NK-92 treated with Interleukin-12 subunit alpha and Interleukin-12 subunit beta, amount 100 ng/mL, for 24 hours (cell line): Measurements from ENCODE around the gene NR5A2.

Source experiments
- DNase-seq: peaks from one replicate; lab custom pipeline; 2025; lab: John Stamatoyannopoulos, UW

The NR5A2 gene

DNA sequence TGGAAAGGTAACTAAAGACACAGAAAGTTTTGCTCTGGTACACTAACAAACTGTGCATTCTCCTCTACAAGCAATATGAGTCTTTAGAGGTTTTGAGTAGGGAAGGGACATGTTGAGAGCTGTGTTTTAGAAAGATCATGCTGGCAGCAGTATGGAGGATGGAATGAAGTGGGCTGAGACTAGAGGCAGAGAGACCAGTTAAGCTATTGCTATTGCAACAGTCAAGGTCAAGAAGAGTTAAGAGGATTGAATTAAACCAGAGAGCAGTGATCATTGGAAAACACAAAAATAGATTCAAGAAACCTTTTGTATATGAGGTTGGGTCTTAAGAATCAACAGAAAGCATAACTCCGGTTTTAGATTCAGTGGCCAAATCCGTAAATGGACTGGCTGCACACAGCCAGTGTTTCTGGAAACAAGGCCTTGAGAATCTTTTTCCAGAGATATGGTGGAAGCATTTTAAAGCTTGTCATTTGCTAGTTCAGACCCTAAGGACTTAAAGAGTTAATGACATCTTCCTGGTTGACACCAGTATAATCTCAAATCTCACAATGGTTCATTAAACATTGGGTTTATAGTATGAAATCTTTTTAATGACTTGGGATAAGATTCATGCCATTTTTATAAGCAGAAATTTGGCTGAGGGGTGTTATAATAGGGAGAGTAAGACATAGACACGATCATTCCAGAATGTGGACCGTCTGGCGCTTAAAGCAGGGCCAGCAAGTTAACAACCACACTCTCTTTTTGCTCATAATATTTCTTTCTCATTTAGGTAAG lies 177.9 kb downstream of the NR5A2 start:
- DNase-seq: no peak

DNA sequence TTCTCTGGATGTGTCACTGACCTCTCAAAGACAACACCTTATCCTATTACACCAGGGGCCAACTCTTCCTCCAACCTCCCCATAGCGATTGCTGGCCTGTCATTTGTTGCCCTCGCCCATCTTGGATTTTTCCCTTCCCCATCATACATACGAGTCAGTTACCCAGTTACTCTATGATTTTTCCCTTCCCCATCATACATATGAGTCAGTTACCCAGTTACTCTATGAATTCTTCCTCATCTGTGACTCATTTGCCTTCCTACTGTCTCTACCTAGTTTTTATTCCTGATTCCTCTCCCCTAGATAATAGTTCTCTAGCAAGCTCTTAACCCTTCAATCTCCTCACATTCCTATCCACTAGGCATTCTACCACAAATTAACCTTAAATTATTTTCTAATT lies 178.8 kb downstream of the NR5A2 start:
- DNase-seq: no peak

DNA sequence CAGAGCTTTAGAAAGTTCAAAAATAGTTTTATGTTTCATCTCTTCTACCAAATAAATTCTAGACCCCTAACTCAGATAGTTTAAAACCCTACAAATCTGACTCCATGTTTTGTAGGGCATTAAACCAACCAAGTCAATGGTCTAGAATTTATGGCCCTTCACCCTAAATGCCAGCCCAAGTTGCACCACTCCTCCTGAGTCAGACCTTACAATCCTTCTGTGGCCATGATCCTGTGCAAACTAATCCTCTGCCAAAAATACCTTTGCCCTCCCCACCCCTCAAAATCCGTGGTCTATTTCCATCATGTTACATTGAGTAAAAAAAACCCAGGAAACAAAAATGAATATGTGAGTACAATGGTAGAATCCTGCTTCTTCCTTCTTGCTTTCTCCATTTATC lies 179.3 kb downstream of the NR5A2 start:
- DNase-seq: no peak

DNA sequence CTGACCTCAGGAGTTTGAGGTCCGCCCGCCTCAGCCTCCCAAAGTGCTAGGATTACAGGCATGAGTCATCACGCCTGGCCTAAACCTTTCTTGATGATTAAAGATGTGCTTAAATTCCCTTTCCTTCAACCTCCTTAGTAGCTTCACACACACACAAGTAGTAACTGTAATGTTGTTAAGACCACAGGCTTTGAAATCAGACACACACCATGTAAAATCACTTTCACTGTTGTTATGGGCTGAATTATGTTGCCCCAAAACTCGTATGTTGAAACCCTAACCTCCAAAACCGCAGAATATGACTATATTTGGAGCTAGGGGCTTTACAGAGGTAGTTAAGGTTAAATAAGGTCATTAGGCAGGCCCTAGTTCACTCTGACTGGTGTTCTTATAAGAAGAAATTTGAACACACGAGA lies 180.2 kb downstream of the NR5A2 start:
- DNase-seq: peak; percentile 28

DNA sequence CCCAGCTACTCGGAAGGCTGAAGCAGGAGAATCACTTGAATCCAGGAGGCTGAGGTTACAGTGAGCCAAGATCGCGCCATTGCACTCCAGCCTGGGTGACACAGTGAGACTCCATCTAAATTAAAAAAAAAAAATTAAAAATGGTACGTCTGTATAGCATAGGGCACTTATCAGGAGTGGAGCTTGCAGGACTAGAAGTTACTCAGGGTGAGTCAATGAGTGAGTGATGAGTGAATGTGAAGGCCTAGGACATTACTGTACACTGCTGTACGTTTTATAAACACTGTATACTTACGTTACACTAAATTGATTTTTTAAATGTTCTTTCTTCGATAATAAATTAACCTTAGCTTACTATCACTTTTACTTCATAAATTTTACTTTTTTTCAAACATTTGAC lies 183.6 kb downstream of the NR5A2 start:
- no peak for DNase-seq

DNA sequence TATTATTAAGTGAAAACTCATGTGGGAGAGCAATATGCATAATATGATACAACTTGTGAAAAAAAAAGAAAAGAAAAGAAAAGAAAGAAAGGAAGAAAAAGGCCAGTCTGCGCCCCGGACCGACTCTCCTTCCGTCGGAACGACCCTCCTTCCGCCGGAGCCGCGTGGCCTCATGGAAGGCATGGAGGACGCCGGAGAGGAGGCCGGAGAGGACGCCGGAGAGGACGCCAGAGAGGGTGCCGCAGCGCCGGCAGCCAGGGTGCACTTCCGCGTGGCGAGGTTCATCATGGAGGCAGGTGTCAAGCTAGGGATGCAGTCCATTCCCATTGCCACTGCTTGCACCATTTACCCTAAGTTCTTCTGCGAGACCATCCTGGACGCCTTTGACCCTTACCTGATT lies 185.9 kb downstream of the NR5A2 start:
- DNase-seq: no peak

DNA sequence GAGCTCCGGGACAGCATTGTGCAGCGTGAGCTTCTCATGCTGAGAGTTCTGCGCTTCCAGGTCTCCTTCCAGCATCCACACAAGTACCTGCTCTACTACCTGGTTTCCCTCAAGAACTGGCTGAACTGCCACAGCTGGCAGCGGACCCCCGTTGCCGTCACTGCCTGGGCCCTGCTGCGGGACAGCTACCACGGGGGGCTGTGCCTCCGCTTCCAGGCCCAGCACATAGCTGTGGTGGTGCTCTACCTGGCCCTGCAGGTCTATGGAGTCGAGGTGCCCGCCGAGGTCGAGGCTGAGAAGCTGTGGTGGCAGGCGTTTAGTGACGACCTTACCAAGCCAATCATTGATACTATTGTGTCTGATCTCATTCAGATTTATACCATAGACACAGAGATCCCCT lies 186.4 kb downstream of the NR5A2 start:
- DNase-seq: no peak

DNA sequence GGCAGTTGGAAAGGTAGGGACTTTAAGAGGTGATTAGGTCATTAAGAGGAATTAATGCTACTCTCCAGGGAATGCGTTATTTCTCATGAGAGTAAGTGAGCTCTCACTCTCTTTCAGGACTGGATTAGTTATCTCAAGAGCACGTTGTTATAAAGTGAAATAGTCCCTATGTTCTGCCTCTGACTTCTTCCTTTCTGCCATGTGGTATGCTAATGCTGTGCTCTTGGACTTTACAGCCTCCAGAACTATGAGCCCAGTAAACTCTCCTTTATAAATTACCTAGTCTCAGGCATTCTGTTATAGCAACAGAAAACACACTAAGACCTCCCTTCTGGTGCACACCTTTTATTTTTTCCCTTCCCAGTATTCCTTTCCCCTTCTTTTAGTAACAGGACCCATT lies 187.8 kb downstream of the NR5A2 start:
- no peak for DNase-seq

DNA sequence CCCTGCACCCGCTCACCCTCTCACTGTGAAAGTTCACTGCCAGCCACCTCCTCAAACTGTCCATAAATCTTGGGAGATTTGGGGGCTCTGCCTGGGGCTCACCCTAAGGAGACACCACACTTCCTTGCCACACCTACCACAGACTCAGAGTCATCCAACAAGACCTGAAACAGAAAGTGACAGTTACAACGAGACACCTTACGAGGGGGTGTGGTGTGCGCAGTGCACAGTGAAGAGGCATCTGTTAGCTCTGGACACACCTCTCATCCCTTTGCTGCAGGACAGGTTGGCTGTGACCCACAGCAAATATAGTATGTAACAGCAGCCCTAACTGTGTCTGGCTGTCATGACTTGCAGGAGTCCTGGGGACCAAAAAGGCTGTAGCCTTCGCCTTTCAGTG lies 190.2 kb downstream of the NR5A2 start:
- DNase-seq: no peak

DNA sequence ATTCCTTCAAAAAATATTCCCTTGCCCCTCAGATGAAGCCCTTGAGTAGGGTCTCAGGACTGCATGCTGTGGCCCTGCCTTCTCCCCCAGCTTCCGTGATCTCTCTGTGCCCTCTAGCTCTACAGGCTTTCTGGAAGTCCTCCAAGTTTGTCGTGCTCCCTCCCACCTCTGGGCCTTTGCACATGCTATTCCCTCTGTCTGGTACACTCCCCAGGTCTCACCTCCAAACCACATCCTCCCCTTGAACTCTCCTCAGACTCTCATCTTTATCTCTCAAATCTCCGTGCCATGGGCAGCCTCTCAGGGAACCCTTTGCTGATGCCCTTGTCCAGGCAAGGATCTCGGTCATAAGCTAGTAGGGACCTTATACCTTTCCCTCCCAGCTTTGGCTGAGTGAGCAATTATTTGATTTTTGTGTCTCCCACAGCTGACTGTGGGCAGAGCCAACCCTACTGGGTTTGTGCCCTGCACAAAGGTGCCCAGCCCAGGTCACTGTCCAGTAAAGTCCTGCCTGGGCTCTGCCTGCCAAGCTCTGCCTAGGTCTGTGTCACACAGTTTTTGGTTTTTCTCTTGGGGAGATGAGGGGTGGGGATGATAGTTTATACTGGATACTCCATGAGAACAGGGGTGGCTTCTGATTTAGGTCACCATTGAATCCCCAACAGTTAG lies 194.2 kb downstream of the NR5A2 start:
- no peak for DNase-seq

DNA sequence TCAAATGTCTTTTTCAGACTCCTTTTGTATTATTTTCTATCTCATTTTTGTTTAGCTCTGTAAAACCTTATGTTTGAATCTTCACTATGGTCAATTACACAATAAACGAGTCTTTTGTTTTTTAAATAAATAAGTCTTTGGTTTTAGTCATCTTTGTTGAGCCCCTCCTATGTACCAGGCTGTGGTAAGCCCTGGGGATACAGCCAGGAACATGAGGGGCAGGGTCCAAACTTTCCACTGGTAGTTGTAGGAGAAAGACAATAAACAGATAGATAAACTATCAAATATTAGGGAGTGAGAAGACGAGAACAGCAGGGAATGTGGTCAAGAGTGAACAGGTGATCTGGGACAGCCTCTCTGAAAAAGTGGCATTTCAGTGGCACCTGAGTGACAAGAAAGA lies 195.7 kb downstream of the NR5A2 start:
- no peak for DNase-seq

DNA sequence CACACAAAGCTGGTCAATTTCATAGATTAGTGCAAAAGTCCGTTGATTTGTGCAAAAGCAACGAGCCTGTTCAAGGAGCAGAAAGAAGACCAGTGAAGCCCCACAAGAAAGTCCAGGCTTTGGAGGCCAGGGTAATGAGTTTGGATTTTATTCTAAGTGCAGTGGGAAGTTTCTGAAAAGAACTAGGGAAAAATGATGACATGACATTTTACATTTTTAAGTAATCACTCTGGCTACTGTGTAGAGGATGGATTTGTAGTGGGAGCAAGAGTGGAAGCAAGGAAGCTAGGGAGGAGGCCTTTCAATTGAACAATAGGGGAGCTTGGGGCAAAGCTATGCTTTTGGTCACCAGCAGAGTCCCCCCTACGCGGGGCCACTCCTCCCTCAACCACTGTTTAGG lies 196.1 kb downstream of the NR5A2 start:
- no peak for DNase-seq

DNA sequence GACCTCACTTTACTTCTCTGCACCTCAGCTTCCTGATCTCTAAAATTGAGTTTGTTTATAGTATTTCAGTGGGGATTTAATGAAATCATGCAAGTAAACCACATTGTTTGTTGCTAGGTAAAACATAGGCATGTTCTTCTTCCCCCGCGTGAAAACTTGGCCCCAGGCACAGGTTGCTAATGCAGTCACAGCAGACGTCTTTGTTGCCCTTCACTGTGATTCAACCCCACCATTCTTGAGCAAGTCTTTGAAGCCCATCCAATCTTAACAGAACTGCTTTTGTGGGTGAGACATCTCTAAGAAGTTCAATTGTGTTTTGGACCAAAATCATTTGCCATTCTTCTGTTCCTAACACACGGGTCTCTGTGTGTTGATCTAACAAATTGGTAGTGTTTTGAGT lies 196.8 kb downstream of the NR5A2 start:
- DNase-seq: no peak

DNA sequence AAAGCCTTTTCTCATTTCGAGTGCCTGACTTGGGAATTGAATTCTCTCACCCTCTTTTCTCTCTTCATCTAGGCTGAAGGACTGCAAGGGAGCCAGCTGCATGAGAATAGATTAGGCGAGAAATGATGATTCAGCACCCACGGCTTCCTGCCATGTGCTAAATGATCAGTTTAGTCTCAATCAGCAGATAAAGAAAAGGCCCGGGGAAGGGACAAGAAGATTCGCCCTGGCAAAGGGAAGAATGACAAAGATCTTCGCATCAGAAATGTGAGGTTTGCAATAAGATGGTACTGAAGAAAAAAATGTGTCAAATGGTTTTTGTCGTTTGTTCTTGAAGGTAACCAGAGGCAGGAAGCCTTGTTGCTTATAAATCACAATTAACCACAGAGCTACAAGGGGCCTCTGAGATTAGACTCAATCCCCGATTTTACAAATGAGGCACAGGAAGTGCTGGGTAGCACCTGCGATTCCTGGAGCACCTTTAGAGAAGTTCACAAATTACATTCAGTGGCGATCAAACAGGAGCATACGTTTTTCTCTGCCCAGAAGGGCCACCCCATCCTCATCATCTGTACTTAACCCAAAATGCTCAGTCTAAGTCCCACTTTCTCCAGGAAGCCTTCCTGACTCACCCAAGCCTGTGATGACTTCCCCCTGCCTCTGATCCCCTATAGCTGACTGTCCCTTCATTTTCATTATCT lies 198.9 kb downstream of the NR5A2 start:
- peak; percentile 29 for DNase-seq

DNA sequence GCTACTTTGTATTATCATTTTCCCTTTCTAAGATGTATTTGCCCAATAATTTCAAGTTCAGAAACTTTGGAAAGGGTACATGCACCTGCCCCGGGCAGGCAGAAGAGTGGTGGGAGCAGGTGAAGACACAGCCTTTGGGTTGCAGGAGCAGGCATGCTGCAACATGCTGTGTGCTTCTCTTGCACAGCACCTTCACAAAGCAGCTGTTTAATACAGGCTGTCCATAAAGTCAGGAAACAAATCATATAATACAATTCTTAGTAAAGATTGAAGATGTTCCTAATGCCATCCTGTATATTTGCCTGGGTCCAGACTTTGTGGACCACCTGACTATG lies 199.4 kb downstream of the NR5A2 start:
- no peak for DNase-seq
